Measurements from ENCODE around the gene SCARF1.

SCARF1 gene

GRCh38 chr17:1620486-1620885 lies 25.0 kb downstream of the SCARF1 start:
- Histone ChIP-seq H3K4me2 (ENCODE audit: low read length) (no peak overlapping the region), H3K27ac (ENCODE audit: low read depth, low read length, poor library complexity, severe bottlenecking) (no peak overlapping the region), H4K20me1 (ENCODE audit: insufficient read depth, low read length) (no peaks in the 10 kb centered on the region), H3K4me1 (ENCODE audit: insufficient read depth, low read length, severe bottlenecking) (peaks cover 9% of the 10 kb centered on the region), H3F3A (ENCODE audit: insufficient read depth, low read length) (no peaks in the 10 kb centered on the region), H3K36me3 (ENCODE audit: insufficient read depth, low read length) (peaks cover 90% of the 10 kb centered on the region), H3K9me3 (ENCODE audit: low read length) (no peaks in the 10 kb centered on the region), H3K4me3 (ENCODE audit: low read depth, low read length, poor library complexity, severe bottlenecking) (no peak overlapping the region), H3K9me2 (ENCODE audit: low read depth, low read length) (no peaks in the 10 kb centered on the region), H3K27me3 (ENCODE audit: insufficient read depth, low read length) (no peaks in the 10 kb centered on the region), H2AFZ (ENCODE audit: low read length) (no peak overlapping the region), H3K79me2 (ENCODE audit: insufficient read depth, low read length) (peaks cover 10% of the 10 kb centered on the region), H3K9ac (ENCODE audit: low read length) (no peak overlapping the region; the same call in 1 of the 2 replicates)
- no peak for TF ChIP-seq CTCF (IDR thresholded peaks at IDR 0.05; ENCODE audit: low read length)
- TF ChIP-seq EZH2 (IDR thresholded peaks at IDR 0.05; ENCODE audit: borderline replicate concordance, low read length): no peak

GRCh38 chr17:1617620-1618174 lies 27.8 kb downstream of the SCARF1 start:
- H3K27ac ChIP-seq (ENCODE audit: low read depth, low read length, poor library complexity, severe bottlenecking): no peak overlapping the region

DNA sequence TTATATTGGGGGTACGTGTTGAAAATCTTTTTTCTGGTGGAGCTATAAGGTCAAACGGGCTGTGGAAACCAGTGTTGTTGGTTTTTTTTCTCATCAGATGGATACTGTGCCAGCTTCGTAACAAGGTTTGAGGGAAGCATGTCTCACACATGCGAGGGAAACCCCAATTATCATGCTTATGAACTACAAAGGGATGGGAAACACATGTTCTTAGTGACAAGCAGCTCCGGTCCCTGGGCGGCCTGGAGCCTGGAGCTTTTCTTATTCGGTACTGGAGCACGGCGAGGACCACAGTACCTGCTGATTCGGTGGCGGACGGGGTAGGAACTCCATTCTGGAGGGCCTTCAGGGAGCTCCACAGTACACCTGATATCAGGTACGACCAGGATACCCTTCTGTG lies 29.4 kb downstream of the SCARF1 start:
- no peaks in the 10 kb centered on the region for H3F3A ChIP-seq (ENCODE audit: insufficient read depth, low read length)
- H2AFZ ChIP-seq (ENCODE audit: low read length): no peak overlapping the region
- H3K4me2 ChIP-seq (ENCODE audit: low read length): no peak overlapping the region
- no peaks in the 10 kb centered on the region for H3K9me3 ChIP-seq (ENCODE audit: low read length)
- H3K9ac ChIP-seq (ENCODE audit: low read length): no peak overlapping the region
- no peaks in the 10 kb centered on the region for H3K79me2 ChIP-seq (ENCODE audit: insufficient read depth, low read length)
- H4K20me1 ChIP-seq (ENCODE audit: insufficient read depth, low read length): no peaks in the 10 kb centered on the region
- H3K36me3 ChIP-seq (ENCODE audit: insufficient read depth, low read length): peaks cover 90% of the 10 kb centered on the region
- H3K4me3 ChIP-seq (ENCODE audit: low read depth, low read length, poor library complexity, severe bottlenecking): no peak overlapping the region
- no peaks in the 10 kb centered on the region for H3K9me2 ChIP-seq (ENCODE audit: low read depth, low read length)
- H3K27me3 ChIP-seq (ENCODE audit: insufficient read depth, low read length): no peaks in the 10 kb centered on the region
- H3K27ac ChIP-seq (ENCODE audit: low read depth, low read length, poor library complexity, severe bottlenecking): no peak overlapping the region
- H3K4me1 ChIP-seq (ENCODE audit: insufficient read depth, low read length, severe bottlenecking): no peaks in the 10 kb centered on the region
- TF ChIP-seq EZH2 (IDR thresholded peaks at IDR 0.05; ENCODE audit: borderline replicate concordance, low read length): no peak
- no peak for TF ChIP-seq CTCF (IDR thresholded peaks at IDR 0.05; ENCODE audit: low read length)

More at GRCh38 chr17:1617620-1618174, 27.8 kb downstream of the SCARF1 start:
- no peaks in the 10 kb centered on the region for H3K9me3 ChIP-seq (ENCODE audit: low read length)
- no peaks in the 10 kb centered on the region for H3K27me3 ChIP-seq (ENCODE audit: insufficient read depth, low read length)
- H3K79me2 ChIP-seq (ENCODE audit: insufficient read depth, low read length): no peaks in the 10 kb centered on the region
- no peak overlapping the region for H2AFZ ChIP-seq (ENCODE audit: low read length)
- no peak for TF ChIP-seq CTCF (IDR thresholded peaks at IDR 0.05; ENCODE audit: low read length)
- TF ChIP-seq EZH2 (IDR thresholded peaks at IDR 0.05; ENCODE audit: borderline replicate concordance, low read length): no peak
- H4K20me1 ChIP-seq (ENCODE audit: insufficient read depth, low read length): no peaks in the 10 kb centered on the region
- H3K9me2 ChIP-seq (ENCODE audit: low read depth, low read length): no peaks in the 10 kb centered on the region
- H3K9ac ChIP-seq (ENCODE audit: low read length): no peak overlapping the region
- no peak overlapping the region for H3K4me2 ChIP-seq (ENCODE audit: low read length)
- H3F3A ChIP-seq (ENCODE audit: insufficient read depth, low read length): no peaks in the 10 kb centered on the region
- peaks cover 90% of the 10 kb centered on the region for H3K36me3 ChIP-seq (ENCODE audit: insufficient read depth, low read length)
- no peak overlapping the region for H3K4me3 ChIP-seq (ENCODE audit: low read depth, low read length, poor library complexity, severe bottlenecking)
- no peaks in the 10 kb centered on the region for H3K4me1 ChIP-seq (ENCODE audit: insufficient read depth, low read length, severe bottlenecking)
